HG02973 (cell line): ENCODE data around the gene EIF4ENIF1.
"Not testable (repeated sequence)": the region's sequence is repeated elsewhere in the genome, so short reads cannot be mapped to it uniquely, and the experiment has no call there.

ENCODE experiments used
- ATAC-seq: cut with Tn5 transposase; IDR thresholded peaks from one replicate; pipeline ENCODE4 v1.9.1; 2021; ENCODE audit warnings: moderate library complexity; ENCODE audit not compliant: unreplicated experiment

EIF4ENIF1 gene

DNA sequence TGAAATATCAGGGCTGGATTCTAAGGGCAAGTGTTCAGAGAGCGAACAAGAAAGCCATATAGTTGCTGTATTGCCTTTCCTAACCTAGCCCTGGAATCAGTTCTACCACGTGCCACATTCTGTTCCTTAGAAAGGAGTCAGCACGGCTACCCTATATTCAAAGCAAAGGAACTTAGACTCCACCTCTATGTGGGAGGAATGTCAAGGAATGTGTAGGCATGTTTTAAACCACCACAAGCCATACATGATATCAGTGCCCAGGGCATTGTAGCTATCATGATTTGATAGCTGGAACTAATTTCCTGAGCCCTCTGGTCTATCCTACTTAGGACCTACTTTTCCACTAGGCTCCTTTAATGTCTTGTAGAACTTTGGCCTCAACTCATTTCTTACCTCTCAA lies 2.5 kb upstream of the EIF4ENIF1 start:
- no peak for ATAC-seq

DNA sequence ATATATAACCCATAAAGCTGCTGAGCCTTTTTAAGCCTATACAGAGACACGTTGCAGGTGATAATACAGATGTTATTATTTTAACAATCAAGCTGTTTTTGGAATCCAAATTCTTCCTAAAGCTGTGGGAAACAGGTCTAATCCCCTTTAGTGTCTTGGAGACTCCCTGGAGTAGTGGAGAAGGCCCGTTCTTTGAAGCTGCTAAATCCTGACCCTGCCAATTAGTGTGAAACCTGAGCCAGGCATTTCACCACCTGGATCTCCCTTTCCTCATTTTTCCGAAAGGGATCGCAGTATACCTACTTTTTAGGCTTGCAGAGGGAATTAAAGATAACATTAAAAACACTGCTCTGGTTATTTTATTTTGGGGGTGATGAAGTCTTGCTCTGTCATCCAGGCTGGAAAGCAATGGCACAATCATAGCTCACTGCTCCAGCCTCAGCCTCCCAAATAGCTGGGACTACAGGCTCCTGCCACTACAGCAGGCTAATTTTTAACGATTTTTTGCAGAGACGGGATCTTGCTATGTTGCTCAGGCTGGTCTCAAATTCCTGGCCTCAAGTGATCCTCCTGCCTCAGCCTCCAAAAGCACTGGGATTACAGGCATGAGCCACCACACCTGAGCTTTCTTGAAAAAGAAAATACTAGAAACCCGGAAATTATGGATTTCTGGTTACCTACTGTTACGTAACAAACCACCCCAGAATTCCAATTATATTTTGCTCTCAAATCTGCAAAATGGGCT lies 1.7 kb upstream of the EIF4ENIF1 start:
- no peak for ATAC-seq

DNA sequence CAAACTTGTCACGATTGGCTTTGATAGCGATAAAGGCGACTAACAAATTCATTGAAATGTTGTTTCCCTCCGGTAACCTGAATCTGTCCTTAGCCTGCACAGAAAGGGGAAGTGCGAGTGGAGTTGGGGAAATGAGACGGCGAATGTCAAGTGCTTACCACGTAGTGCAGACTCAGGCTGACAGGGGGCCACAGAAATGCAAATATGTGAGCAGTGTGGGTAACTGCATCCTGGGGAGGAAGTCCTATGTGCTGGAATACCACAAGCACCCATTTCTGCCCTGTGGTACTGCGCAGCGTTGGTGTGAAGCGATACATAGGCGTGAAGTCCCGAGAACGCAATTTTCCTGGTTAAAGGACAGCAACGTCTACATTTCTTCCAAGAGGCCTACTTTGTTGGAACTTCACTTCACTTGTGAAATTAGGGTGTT lies 869 bp upstream of the EIF4ENIF1 start:
- ATAC-seq: peak; percentile 55

DNA sequence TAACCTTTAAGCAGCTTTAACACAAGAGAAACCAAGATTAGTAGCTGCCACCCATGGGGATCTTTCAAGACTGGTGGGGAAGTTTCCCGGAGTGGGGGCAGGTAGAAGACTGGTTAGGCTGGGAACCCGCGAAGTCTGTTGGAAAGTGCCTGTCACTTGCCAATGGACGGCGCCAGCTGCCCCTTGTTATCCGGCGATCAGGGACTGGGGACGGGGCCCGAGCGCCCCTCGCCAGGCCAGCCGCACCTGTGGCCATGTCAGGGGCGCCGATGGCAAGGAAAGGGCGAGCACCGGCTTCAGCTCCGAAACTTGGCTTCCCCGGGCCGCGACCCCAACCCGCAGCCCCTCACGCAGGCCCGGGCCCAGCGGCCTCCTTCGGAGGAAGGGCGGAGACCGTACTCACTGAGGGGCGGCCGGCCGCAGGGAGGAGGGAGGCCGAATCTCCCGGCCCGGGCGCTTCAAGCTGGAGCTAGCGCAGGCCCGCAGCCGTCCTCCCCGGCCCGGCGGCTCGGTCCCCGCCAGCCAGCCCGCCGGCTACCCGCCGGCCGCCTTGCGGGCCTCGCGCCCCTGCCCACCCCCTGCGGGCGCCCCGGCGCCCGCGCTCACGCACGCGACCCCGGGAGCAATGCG lies 539 bp downstream of the EIF4ENIF1 start:
- peak; percentile 9 for ATAC-seq

DNA sequence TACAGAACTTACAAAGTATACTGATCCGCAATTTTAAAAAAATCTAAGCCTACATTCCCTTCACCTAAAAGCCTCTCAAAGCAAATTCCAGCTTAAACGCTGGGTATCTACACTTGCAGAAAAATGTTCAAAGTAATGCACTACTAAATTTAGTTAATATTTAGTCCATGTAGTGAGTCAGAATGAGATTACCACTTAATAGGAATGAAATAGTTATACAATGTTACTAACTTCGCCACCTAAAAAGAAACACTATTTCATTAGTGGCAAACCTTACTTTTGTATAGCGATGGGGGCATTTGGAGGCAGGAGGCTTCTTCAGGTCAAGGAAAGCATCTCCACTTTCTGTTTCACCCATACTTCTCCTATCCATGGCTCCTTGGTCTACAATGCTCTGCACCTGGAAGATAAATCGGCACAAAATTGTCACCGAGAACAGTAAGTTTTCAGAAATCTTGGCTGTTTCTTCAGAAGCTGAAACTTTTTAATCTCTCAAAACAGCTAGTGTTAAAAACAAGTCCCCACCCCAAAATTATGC lies 1.2 kb downstream of the EIF4ENIF1 start:
- ATAC-seq: no peak

DNA sequence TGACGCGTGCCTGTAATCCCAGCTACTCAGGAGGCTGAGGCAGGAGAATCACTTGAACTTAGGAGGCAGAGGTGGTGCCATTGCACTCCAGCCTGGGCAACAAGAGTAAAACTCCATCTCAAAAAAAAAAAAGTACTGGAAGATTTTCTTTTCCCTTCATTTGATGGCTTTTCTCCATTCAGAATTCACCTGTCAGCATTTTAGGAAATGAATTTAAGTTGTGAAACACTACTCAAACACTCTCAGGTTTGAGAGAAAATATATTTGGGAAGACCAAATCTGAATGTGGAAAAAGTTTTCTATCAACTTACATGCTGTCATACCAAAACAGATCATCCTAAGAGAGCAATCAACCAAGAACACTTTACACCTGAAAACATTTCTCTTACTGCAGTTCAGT lies 2.7 kb downstream of the EIF4ENIF1 start:
- ATAC-seq: no peak

DNA sequence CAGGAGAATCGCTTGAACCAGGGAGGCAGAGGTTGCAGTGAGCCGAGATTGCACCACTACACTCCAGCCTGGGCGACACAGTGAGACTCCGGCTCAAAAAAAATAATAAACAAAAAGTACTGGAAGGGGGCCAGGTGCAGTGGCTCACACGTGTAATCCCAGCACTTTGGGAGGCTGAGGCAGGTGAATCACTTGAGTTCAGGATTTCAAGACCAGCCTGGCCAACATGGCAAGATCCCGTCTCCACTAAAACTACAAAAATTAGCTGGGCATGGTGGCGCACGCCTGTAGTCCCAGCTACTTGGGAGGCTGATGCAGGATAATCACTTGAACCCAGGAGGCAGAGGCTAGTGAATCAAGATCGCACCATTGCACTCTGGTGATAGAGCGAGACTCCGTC lies 3.3 kb downstream of the EIF4ENIF1 start:
- not testable (repeated sequence) for ATAC-seq

DNA sequence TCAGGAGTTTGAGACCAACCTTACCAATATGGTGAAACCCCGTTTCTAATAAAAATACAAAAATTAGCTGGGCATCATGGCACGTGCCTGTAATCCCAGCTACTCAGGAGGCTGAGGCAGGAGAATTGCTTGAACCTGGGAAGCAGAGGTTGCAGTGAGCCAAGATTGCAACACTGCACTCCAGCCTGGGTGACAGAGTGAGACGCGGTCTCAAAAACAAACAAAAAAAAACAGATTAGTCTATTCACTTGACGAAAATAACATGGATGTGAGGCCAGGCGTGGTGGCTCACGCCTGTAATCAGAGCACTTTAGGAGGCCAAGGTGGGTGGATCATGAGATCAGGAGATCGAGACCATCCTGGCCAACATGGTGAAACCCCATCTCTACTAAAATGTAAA lies 7.2 kb downstream of the EIF4ENIF1 start:
- ATAC-seq: not testable (repeated sequence)

DNA sequence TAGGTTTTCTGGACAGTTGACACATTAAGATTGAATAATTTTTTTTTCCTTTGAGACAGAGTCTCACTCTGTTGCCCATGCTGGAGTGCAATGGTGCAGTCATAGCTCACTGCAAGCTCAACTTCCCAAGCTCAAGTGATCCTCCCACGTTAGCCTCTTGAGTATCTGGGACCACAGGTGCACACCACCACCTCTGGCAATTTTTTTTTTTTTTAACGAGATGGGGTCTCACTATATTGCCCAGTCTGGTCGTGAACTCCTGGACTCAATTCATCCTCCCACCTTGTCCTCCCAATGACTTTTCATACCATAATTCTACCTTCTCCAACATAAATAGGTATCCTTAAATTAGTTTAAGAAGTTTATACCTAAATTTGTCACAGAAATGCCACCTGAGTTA lies 8.5 kb downstream of the EIF4ENIF1 start:
- ATAC-seq: no peak

DNA sequence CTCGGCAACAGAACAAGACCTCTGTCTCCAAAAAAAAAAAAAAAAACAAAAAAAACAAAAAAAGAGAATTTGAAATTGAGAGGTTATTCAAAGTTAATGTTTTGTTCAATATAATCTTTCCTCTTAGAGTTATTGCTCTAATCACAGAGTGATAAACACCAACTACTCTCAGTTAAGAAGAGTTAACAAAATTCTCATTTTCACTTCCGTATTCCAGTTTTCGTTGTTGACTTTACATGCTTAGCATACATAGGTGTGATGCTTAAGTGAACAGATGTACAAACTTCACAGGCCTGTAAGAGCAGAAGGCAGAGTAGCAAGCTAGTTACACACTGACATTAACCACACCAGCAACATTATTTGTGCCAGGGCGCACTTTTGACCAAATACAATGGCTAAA lies 12.3 kb downstream of the EIF4ENIF1 start:
- no peak for ATAC-seq

DNA sequence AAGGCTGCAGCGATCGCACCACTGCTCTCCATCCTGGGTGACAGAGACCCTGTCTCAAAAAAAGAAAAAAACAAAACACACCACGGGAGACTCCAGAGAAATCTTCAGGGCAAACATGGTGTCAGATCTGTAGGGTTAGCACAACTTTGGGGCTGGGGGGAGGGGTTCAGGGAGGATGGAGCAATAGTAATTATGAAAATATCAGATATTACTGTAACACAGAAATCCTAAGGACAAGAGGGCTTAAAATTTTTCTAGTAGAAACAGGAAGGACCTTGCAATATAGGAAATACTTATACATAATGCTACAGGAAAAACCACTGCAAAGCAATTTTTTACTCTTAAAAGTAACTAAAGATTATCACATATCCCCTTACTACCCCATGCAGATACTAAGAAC lies 13.8 kb downstream of the EIF4ENIF1 start:
- ATAC-seq: no peak

DNA sequence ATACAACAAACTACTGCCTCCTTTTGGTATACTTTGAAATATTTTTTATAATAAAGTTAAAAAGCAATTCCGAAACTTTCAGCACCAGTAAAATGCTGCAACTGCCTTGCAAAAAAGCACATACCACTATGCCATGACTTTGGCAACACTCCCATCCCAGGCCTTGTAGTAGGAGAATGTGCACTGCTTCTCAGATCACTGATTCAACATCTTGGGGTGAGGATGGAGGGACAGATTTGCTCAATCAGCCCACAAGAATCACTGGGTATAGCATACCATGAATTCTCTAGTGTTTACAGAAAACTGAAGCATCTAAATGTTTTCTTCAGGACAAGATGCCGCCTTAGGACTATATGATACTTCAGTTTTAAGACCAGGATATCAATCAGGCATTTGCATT lies 14.9 kb downstream of the EIF4ENIF1 start:
- no peak for ATAC-seq

DNA sequence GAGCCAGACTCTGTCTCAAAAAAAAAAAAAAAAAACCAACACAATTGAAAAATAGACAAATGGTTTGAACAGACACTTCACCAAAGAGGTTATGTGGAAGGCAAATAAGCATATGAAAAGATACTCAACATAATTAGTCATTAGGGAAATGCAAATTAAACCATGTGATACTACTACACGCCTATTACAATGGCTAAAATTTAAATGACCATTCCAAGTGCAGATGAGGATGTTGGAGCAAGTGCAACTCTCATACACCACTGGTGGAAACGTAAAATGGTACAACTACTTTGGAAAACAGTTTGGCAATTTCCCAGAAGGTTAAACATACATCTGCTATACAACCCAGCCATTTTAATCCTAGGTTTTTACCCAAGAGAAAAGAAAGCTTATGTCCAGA lies 24.3 kb downstream of the EIF4ENIF1 start:
- no peak for ATAC-seq

DNA sequence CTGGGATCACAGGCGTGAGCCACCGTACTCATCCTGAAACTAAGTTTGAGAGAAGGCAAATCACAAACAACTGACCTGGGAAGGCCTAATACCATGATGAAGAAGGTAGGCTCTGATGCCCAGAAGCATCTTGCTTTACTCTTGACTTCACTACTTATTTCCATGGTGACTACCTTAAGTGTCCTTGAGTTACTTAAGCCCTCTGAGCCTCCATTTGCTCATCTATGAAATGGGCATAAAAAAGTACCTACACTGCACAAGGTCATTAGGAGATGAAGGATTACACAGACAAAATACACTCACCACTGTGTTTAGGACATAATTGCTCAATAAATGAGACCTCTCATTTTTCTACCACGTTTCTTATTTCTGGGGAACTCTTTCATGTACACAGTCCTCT lies 27.9 kb downstream of the EIF4ENIF1 start:
- ATAC-seq: no peak

DNA sequence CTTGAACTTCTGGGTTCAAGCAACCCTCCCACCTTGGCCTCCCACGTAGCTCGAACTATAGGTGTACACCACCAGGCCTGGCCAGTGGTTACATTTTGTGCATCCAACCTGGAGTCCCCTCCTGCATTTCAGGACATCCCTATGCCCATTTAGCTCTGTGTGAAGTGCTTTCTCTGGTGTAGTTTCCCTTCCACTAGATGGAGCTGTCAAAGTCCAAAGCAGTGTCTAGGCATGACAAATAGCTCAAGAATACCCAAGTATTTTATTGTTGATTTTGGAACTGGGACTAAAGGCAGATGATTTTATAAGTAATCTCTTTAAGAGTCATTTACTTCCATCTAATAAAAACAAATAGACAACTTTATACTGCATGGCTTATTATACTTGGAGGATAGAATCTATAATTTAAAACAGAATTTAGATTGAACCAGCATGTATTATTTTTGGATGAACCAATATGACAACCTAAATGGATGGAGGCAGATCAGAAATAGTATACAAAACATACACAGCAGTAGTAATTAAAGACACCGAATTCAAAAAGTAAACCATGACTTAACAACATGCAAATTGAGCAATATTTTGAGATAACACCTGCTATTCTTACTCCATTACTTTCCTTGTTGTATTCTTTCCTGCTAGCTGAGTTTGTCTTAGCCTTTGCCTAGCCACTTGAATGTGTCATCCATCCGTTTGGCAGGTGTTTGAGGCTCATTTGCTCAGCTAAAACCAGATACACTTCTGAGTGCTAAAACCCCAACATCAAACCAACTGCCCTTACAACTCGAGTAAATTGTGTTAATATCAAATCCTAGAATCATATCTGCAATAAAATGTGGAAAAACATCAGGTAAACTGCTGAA lies 37.7 kb downstream of the EIF4ENIF1 start:
- ATAC-seq: no peak

DNA sequence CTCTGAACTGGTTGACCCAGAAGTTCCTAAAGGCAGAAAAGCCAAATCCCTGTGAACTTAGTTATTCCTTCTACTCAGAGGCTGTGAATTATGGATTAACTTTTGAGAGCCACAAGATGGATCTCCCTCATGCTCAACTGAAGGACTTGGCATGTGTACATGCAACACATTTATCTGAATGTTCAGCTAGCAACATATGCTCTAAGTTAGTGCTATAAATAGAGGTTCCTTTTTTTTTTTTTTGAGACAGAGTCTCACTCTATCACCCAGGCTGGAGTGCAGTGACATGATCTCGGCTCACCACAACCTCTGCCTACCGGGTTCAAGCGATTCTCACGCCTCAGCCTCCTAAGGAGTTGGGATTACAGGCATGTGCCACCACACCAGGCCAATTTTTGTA lies 40.1 kb downstream of the EIF4ENIF1 start:
- no peak for ATAC-seq

DNA sequence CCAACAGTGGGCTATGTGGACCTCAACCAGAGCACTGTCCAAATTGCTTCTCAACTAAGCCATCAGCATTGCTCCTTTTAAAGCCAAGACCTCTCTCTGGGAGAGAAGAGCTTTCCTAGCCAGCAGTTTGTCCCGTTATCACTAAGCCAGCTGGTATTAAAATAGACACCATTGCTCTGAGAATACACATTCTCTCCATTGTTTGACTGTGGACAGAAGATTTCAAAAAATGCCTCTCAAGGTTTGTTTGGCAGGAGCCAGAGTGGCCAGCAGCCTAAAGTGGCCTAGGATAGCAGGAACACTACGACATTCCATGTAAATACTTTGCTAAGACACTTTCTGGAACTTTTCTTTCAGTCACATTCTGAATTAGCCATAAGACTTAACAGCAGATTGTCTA lies 41.3 kb downstream of the EIF4ENIF1 start:
- no peak for ATAC-seq

DNA sequence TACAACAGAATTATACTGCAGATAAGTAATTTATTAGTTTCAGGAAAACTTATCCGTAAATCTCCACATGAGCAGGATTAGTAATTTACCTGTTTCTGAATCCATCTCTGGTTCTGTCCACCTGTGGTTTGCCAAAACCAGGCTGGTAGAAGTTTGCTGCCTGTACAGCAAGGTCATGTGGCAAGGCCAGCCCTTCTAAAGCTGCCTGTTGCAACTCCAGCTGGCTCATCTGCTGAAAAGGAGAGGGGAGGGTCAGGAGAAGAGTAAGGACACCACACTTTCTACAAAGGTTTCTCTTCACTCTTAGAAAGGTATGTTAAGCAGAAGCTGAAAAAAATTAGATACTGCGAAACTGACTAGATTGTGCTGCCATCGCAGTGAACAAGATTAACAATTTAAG lies 42.3 kb downstream of the EIF4ENIF1 start:
- ATAC-seq: no peak

DNA sequence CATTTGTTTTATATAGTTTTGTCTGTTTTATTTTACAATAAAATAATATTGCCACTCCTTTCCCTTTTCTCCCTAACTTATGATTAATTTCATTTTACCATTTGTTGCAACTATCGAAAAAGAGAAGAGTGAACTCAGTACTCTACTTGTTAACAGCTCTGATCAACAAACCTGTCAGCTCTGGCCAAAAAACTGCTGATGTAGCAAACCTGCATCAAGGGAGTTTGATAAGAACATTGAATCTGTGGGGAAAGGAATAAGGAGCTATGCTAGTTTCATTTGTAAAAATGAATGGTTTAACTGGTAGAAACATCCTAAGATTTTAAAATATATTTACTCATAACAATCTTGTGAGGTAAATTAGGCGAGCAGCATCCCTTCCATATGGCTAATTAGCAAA lies 42.9 kb downstream of the EIF4ENIF1 start:
- no peak for ATAC-seq

DNA sequence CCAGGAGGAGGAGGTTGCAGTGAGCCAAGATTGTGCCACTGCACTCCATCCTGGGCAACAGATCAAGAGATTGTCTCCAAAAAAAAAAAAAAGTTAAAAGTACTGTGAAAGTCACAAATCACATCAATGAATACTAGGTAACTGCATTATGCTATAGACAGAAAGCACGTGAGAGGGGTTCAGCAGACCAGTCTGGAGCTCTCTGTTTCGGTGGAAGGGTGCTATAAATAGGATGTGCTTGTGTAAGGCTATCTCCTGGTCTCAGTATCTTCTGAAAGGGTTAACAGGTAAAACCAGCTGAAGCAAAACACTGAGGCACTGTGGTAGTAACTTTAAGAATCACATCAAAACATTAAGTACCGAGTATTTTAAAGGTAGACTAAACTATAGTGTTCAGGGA lies 43.4 kb downstream of the EIF4ENIF1 start:
- no peak for ATAC-seq

DNA sequence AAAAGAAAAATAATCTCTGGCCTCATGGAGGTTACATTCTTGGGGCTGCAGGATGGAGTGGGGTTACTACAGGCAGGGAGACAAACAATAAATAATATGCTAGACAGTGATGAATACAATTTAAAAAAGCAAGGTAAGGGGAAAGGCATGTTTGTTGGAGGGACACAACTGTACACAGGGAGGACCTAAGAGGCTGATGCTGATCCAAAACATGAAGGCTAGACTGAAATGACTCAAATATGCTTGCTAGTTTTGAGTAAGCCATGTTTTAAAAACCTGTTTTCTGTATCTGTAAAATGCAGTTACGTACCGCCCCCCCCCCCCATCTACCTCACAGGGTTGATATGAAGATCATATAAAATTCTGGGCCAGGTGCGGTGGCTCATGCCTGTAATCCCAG lies 44.0 kb downstream of the EIF4ENIF1 start:
- no peak for ATAC-seq

DNA sequence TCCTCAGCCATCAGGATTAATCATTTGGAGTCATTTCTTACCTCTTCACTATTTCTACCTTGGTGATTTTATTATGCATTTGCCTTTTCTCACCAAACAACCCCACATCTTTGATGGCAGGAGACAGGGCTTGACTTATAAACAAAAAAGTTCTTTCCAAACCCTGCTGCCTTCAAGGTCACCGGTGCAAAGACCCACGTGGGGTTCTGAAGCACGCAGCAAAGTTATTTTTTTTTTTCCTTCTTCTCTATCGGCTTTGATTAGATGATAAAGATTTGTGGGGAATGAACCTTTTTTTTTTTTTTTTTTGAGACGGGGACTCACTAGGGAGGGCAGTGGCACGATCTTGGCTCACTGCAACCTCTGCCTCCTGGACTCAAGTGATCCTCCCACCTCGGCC lies 46.1 kb downstream of the EIF4ENIF1 start:
- ATAC-seq: no peak
